Measurements from ENCODE around the gene LENG1. TPM values are rescaled to one million over a fixed set of nuclear protein-coding genes. Genes with fewer than 3 reads are reported as not detected.

LENG1 gene
- total and polyA plus RNA-seq, 9 of the 15 experiments (the other 6 are each of a cell fraction or from before 2014, with no cell fraction given): 0.30 to 10.5 (median 4.7) TPM

DNA sequence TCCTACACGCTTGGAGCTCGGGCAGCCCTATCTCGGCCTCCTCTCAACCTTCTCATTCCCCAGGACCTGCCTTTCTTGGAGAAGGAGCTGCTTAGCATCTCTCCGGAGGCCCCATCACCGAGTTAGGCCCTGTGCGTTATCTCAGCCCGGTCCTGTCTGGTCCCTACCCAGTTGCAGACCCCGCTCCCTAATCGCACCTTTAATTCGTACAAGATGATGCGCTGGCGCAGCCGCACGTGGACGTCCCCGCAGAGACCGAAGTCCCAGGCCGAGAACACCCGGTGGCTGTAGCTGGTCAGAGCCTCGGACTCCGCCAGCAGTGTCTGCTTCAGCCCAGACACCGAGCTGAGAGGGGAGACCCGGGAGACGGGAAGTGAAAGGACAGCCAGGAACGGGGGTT is 5.7 kb upstream of the LENG1 start:
- DNase-seq (ENCODE audit: extremely low read depth in 1 of 4, low spot score in 3 of 4) (no peak), ATAC-seq (no peak), FAIRE-seq (no peak)
- no peaks in the 10 kb centered on the region for H3K9me1 ChIP-seq (ENCODE audit: control insufficient read depth, insufficient read depth, low read length)
- H2AFZ ChIP-seq (ENCODE audit: low read depth, low read length): no peak overlapping the region
- WGBS (ENCODE audit: insufficient coverage, low coverage, missing lambda C conversion rate): 70% methylated on average over 25 of the region's 25 CpGs
- peaks cover 7% of the 10 kb centered on the region; the same call in 2 of the 3 replicates for H3K79me2 ChIP-seq (ENCODE audit: control insufficient read depth, insufficient read depth, low read length)
- ChIA-PET POLR2A (interaction anchor here (0.7 to 1.1 kb wide), 4 partner anchors 11 to 36 kb away, joined by 3 to 5 read pairs (median 4); partner anchors contain the start of gene MBOAT7), CTCF (ENCODE audit: low intra/inter-chr PET ratio) (interaction anchor here (1.6 kb wide), 1 partner anchor 66 kb away, joined by 7 read pairs; no protein-coding TSS in a partner anchor)
- BruUV-seq (replicated peaks): no TSS peak
- H3K27ac ChIP-seq (ENCODE audit: extremely low read depth, low read depth, low read length): no peak overlapping the region
- H3K4me2 ChIP-seq (ENCODE audit: insufficient read depth, low read length): no peak overlapping the region
- no peaks in the 10 kb centered on the region for H3K27me3 ChIP-seq (ENCODE audit: control insufficient read depth in 2 of 2, insufficient read depth in 2 of 2, low read length in 2 of 2)
- TF ChIP-seq NUFIP1 (IDR thresholded peaks at IDR 0.05; ENCODE audit: partially characterized antibody): no peak
- TF ChIP-seq POLR2G (IDR thresholded peaks at IDR 0.05; ENCODE audit: low read depth, low read length): peak; percentile 27; the same call in 1 of the 2 replicates
- TF ChIP-seq SIN3A (IDR thresholded peaks at IDR 0.05; ENCODE audit: borderline replicate concordance in 2 of 2, control insufficient read depth in 1 of 2, low read depth in 2 of 2, low read length in 2 of 2): 0 out of 4 replicates have a peak, but pooled peaks of 1 of the 2 experiments have one; percentile 22
- no peak overlapping the region for H3K9ac ChIP-seq (ENCODE audit: insufficient read depth in 1 of 2, low read depth in 2 of 2, low read length in 2 of 2)
- 0 out of 2 replicates have a peak, but pooled peaks cover 10% of the 10 kb centered on the region for H4K20me1 ChIP-seq (replicated peaks; ENCODE audit: control insufficient read depth, insufficient read depth, low read length)
- H3K4me1 ChIP-seq (replicated peaks in 1 of 2; ENCODE audit: control insufficient read depth in 2 of 2, insufficient read depth in 2 of 2, low read length in 2 of 2): peaks cover 14 to 58% of the 10 kb centered on the region in 2 experiments
- no peaks in the 10 kb centered on the region for H3K9me3 ChIP-seq (replicated peaks; ENCODE audit: control insufficient read depth, insufficient read depth, low read depth, low read length)
- in situ Hi-C loops (cut with MboI) (no loop called here), intact Hi-C loops (cut with micrococcal nuclease) (no loop called here)
- H3K4me3 ChIP-seq: no peak overlapping the region
- H3K36me3 ChIP-seq (ENCODE audit: control insufficient read depth, insufficient read depth, low read length): no peaks in the 10 kb centered on the region

All from K562 (cell line).